IMR-90 (cell line): ENCODE measurements around the gene MARCKS. TPM values are rescaled to one million over a fixed set of nuclear protein-coding genes. Genes with fewer than 3 reads are reported as not detected.

ENCODE experiments used
- ATAC-seq: fragments of 200-7000 bp; cut with Tn5 transposase; 2 replicates; pipeline ENCODE4 v1.9.1; 2020; ENCODE audit warnings: low read depth, mild to moderate bottlenecking, moderate library complexity
- BruUV-seq: library from RNA; stranded (reverse); fragments of 400-500 nt; replicated peaks from 2 replicates; lab custom pipeline; 2021; lab: Mats Ljungman, UMichigan
- CTCF ChIA-PET: fragments of 300-600 bp; formaldehyde crosslinking; extraction: SDS; loops from one replicate; lab custom pipeline; 2021; ENCODE audit warnings: antibody characterized with exemption; lab: Yijun Ruan, JAX
- POLR2A ChIA-PET: fragments of 300-600 bp; sonication (Branson Sonifier 250); formaldehyde crosslinking; loops from one replicate; lab custom pipeline; 2022; ENCODE audit warnings: antibody characterized with exemption; ENCODE audit not compliant: unreplicated experiment; lab: Charles Lee
- DNase-seq: peaks from one replicate; pipeline ENCODE4 v3.0.0; 2013
- H2AFZ ChIP-seq: replicated peaks from 2 replicates; pipeline ENCODE3; 2013; ENCODE audit warnings: low read length, mild to moderate bottlenecking; ENCODE audit not compliant: poor library complexity
- H2AK5ac ChIP-seq: 2 replicates; pipeline ENCODE4 v1.6.1; 2013; ENCODE audit warnings: low read depth, low read length, inconsistent platforms
- H2AK9ac ChIP-seq: replicated peaks from 2 replicates; pipeline ENCODE3; 2013; ENCODE audit warnings: mild to moderate bottlenecking, low read depth, low read length, moderate library complexity; ENCODE audit not compliant: poor library complexity
- H2BK120ac ChIP-seq: 2 replicates; pipeline ENCODE4 v1.6.1; 2013; ENCODE audit warnings: low read depth, low read length, inconsistent platforms
- H2BK15ac ChIP-seq: 3 replicates; pipeline ENCODE4 v1.6.1; 2013; ENCODE audit warnings: low read depth, low read length, inconsistent platforms
- H2BK20ac ChIP-seq: 2 replicates; pipeline ENCODE4 v1.6.1; 2013; ENCODE audit warnings: low read depth, mild to moderate bottlenecking, inconsistent platforms, low read length, moderate library complexity
- H2BK5ac ChIP-seq: 2 replicates; pipeline ENCODE4 v1.6.1; 2013; ENCODE audit warnings: mild to moderate bottlenecking, low read depth, low read length, inconsistent platforms; ENCODE audit not compliant: poor library complexity, severe bottlenecking
- H3K14ac ChIP-seq: replicated peaks from 2 replicates; pipeline ENCODE4 v1.6.1; 2013; ENCODE audit warnings: low read depth, low read length, inconsistent platforms
- H3K18ac ChIP-seq: 2 replicates; pipeline ENCODE4 v1.6.1; 2013; ENCODE audit warnings: low read depth, low read length, control low read depth
- H3K23ac ChIP-seq: 2 replicates; pipeline ENCODE4 v1.6.1; 2013; ENCODE audit warnings: low read depth, low read length, inconsistent platforms
- H3K27ac ChIP-seq: 2 replicates; pipeline ENCODE4 v1.5.1; 2013; ENCODE audit warnings: mild to moderate bottlenecking, control low read depth, low read length; ENCODE audit not compliant: insufficient read depth
- H3K27me3 ChIP-seq: 2 replicates; pipeline ENCODE4 v1.6.1; 2013; ENCODE audit warnings: low read length; ENCODE audit not compliant: control insufficient read depth, insufficient read depth
- H3K36me3 ChIP-seq: 2 replicates; pipeline ENCODE4 v1.6.1; 2013; ENCODE audit warnings: low read length, mixed read lengths; ENCODE audit not compliant: control insufficient read depth, insufficient read depth
- H3K4ac ChIP-seq: 2 replicates; pipeline ENCODE4 v1.6.1; 2013; ENCODE audit warnings: low read depth, low read length, inconsistent platforms
- H3K4me1 ChIP-seq: 2 replicates; pipeline ENCODE4 v1.6.1; 2013; ENCODE audit warnings: low read length, mixed read lengths; ENCODE audit not compliant: control insufficient read depth, insufficient read depth
- H3K4me2 ChIP-seq: 2 replicates; pipeline ENCODE4 v1.6.1; 2013; ENCODE audit warnings: low read depth, mild to moderate bottlenecking, control low read depth, low read length, moderate library complexity
- H3K4me3 ChIP-seq: 2 replicates; pipeline ENCODE4 v1.5.1; 2013; ENCODE audit warnings: low read depth, mild to moderate bottlenecking, control low read depth, low read length, moderate library complexity; ENCODE audit not compliant: insufficient read depth
- H3K56ac ChIP-seq: 2 replicates; pipeline ENCODE4 v1.6.1; 2013; ENCODE audit warnings: low read length, inconsistent platforms; ENCODE audit not compliant: insufficient read depth; ENCODE audit errors: extremely low read depth
- H3K79me1 ChIP-seq, 2 experiments: 2 replicates each; pipeline ENCODE4 v1.6.1; 2013; ENCODE audit warnings: low read length in 2 of 2, inconsistent platforms in 1 of 2, low read depth in 1 of 2
- H3K9ac ChIP-seq: 2 replicates; pipeline ENCODE4 v1.6.1; 2013; ENCODE audit warnings: low read depth, low read length, control low read depth
- H3K9me1 ChIP-seq: 2 replicates; pipeline ENCODE4 v1.6.1; 2013; ENCODE audit warnings: low read length, inconsistent platforms; ENCODE audit not compliant: insufficient read depth
- H3K9me3 ChIP-seq: 2 replicates; pipeline ENCODE4 v1.6.1; 2013; ENCODE audit warnings: low read length; ENCODE audit not compliant: control insufficient read depth, insufficient read depth
- H4K20me1 ChIP-seq: 2 replicates; pipeline ENCODE4 v1.6.1; 2013; ENCODE audit warnings: low read length, inconsistent platforms; ENCODE audit not compliant: insufficient read depth
- H4K5ac ChIP-seq: 2 replicates; pipeline ENCODE4 v1.6.1; 2013; ENCODE audit warnings: mild to moderate bottlenecking, low read depth, low read length, control low read depth
- H4K8ac ChIP-seq, 2 experiments: 2 replicates each; pipeline ENCODE4 v1.6.1; 2013; ENCODE audit warnings: low read depth in 2 of 2, low read length in 2 of 2, control low read depth in 1 of 2, inconsistent platforms in 1 of 2
- H4K91ac ChIP-seq: 2 replicates; pipeline ENCODE4 v1.6.1; 2013; ENCODE audit warnings: low read depth, low read length, inconsistent platforms; ENCODE audit not compliant: insufficient read depth
- MAFK ChIP-seq: IDR thresholded peaks from 2 replicates; pipeline ENCODE4 v1.6.1; 2012; ENCODE audit warnings: low read depth, low read length, improper control_type of control experiment
- WGBS, 2 experiments: methylation state at CpG; one replicate each; pipeline versions ENCODE4 v1.1.5 to v1.1.7; 2013; ENCODE audit warnings: missing lambda C conversion rate in 2 of 2; ENCODE audit not compliant: insufficient read length in 1 of 2; ENCODE audit errors: extremely low coverage in 2 of 2; 5-methylcytosine and 5-hydroxymethylcytosine counted together
- dilution Hi-C: fragments of 300-500 bp; cut with HindIII; formaldehyde crosslinking; loops from one replicate; pipeline ENCODE4 v1.14.3; 2018; ENCODE audit warnings: low sequenced_read_pairs; ENCODE audit not compliant: unreplicated experiment
- in situ Hi-C: fragments of 300-500 bp; cut with MboI; formaldehyde crosslinking; loops from 3 replicates; pipeline ENCODE4 v1.14.3; 2019; ENCODE audit warnings: low sequenced_read_pairs, inconsistent platforms, mixed read lengths
- intact Hi-C: fragments of 100-400 bp; cut with micrococcal nuclease; formaldehyde crosslinking; loops from 2 replicates; pipeline ENCODE4 v1.10.0; 2022
- polyA plus RNA-seq, 3 experiments: library from polyadenylated mRNA; depleted of rRNA; stranded (reverse); fragments of >200 nt; gene quantifications; 2 replicates each; pipeline ENCODE4 v1.2.3, GENCODE V29; 2012; ENCODE audit warnings: low replicate concordance in 1 of 3
- total RNA-seq: library from RNA; depleted of rRNA; stranded (reverse); fragments of >200 nt; gene quantifications from 2 replicates; pipeline ENCODE4 v1.2.3, GENCODE V29; 2012
- TF ChIP-seq, protein P1 (sequence below): fragments of 150-350 bp; IDR thresholded peaks from 2 replicates; pipeline ENCODE4 v1.6.1; 2016; ENCODE audit warnings: low read depth, mild to moderate bottlenecking, low read length, moderate library complexity, borderline replicate concordance

Gene MARCKS
- total and polyA plus RNA-seq, 2 of the 4 experiments (the other 2 are of a cell fraction): 34.5 to 40.7 TPM

DNA sequence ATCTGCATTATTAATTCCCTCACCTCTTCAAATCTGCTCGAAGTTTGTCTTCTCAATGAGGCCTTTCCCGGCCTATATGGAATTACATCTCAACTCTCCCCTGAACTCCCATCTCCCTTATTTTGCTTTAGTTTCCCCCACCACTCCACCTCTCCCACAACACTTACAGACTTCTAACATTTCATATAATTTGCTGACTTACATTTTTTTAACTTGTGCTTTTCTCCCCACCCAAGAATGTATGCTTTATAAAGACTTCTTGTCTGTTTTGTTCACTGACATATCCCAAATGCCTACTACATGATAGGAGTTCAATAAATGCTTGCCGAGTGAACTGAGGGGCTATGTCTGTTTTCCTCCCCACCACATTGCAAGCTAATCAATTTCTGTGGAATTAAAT, 3.9 kb upstream of the MARCKS start:
- no peak overlapping the region for H2BK120ac ChIP-seq
- no peak overlapping the region for H2AFZ ChIP-seq
- no peak overlapping the region for H2BK15ac ChIP-seq
- ChIA-PET POLR2A (no interaction called here), CTCF (no interaction called here)
- no peaks in the 10 kb centered on the region for H3K9me3 ChIP-seq
- no peak overlapping the region for H3K14ac ChIP-seq
- H3K4me3 ChIP-seq: no peak overlapping the region
- no peak overlapping the region for H4K5ac ChIP-seq
- ATAC-seq (no peak), DNase-seq (no peak)
- no peak overlapping the region for H3K27ac ChIP-seq
- H4K8ac ChIP-seq: no peak overlapping the region
- 83% methylated on average over 2 of the region's 3 CpGs; no CpG with 5 or more reads in 1 of the 2 experiments for WGBS, 2 experiments
- no peak overlapping the region for H4K91ac ChIP-seq
- TF ChIP-seq MAFK: peak; percentile 30; the same call in 1 of the 2 replicates
- TF ChIP-seq, protein P1, sequence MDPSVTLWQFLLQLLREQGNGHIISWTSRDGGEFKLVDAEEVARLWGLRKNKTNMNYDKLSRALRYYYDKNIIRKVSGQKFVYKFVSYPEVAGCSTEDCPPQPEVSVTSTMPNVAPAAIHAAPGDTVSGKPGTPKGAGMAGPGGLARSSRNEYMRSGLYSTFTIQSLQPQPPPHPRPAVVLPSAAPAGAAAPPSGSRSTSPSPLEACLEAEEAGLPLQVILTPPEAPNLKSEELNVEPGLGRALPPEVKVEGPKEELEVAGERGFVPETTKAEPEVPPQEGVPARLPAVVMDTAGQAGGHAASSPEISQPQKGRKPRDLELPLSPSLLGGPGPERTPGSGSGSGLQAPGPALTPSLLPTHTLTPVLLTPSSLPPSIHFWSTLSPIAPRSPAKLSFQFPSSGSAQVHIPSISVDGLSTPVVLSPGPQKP: no peak
- H2BK20ac ChIP-seq: no peak overlapping the region
- no peak overlapping the region for H2BK5ac ChIP-seq
- intact Hi-C loops (loop anchor here (10.0 kb wide), 1 partner anchor 558 kb away; no protein-coding TSS in a partner anchor), dilution Hi-C loops (no loop called here), in situ Hi-C loops (loop anchor here (10.0 kb wide), 1 partner anchor 438 kb away; no protein-coding TSS in a partner anchor)
- no peak overlapping the region for H3K18ac ChIP-seq
- H3K79me1 ChIP-seq: peaks cover 0 to 18% of the 10 kb centered on the region in 2 experiments; a peak in 2 of 4 replicates
- H3K36me3 ChIP-seq: no peaks in the 10 kb centered on the region
- H3K4me1 ChIP-seq: no peaks in the 10 kb centered on the region
- no peak overlapping the region for H3K23ac ChIP-seq
- H4K20me1 ChIP-seq: no peaks in the 10 kb centered on the region
- no peak overlapping the region for H3K9ac ChIP-seq
- H3K9me1 ChIP-seq: no peaks in the 10 kb centered on the region
- no TSS peak for BruUV-seq
- H3K4ac ChIP-seq: no peak overlapping the region
- no peak overlapping the region for H3K56ac ChIP-seq
- no peak overlapping the region for H3K4me2 ChIP-seq
- no peaks in the 10 kb centered on the region for H3K27me3 ChIP-seq
- no peak overlapping the region for H2AK5ac ChIP-seq
- H2AK9ac ChIP-seq: no peak overlapping the region
